NCI-H146 (cell line): Measurements from ENCODE around the gene FNBP1L.
"Not testable (repeated sequence)": the region's sequence is repeated elsewhere in the genome, so short reads cannot be mapped to it uniquely, and the experiment has no call there.

Experiments
- DNase-seq: peaks from one replicate; lab custom pipeline; 2025; lab: John Stamatoyannopoulos, UW

FNBP1L gene

GRCh38 chr1:93573940-93574469 lies 126.1 kb downstream of the FNBP1L start:
- DNase-seq, result no peak

DNA sequence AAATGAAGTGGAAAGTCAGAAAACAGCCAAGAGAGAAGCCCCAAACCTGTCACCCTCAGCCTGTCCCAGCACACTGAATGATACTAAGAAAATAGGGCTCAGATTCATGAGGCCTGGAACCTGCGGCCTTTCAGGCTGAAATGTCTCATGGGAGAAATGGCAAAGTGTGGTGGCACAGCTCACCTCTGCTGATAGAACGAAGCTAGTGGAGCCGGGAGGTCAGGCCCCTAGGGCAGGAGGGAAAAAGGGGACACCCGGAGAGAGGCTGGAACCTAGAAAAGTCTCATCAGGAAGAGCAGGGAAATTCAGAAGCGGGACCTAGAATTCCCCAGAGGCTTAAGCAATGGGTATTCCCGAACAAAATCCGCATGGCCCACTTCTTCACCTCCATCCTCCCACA lies 126.6 kb downstream of the FNBP1L start:
- no peak for DNase-seq

- DNase-seq, result no peak
Observed at GRCh38 chr1:93574991-93575390, 127.1 kb downstream of the FNBP1L start.

- peak; percentile 64 for DNase-seq
Observed at GRCh38 chr1:93575621-93576284, 127.8 kb downstream of the FNBP1L start.

DNA sequence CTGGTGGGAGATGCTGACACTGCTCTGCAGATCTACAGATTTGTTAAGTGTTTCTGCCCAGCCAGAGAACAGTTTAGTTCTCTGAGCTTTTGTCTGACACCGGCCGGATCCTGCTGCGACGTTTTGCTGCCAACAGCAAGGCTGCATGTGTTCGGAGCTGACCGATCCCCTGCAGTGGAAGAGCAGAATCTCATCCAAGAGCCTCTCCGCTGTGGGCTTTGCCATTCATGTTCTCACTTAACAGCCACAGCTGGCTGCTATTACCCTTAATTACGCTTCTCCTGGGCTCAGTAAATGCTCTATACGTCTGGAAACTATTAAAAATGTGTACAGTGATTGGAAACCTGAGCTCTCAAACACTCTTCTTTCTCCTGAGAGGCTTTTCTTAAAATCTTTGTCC lies 128.4 kb downstream of the FNBP1L start:
- DNase-seq, result peak; percentile 90

GRCh38 chr1:93576746-93577145 lies 128.8 kb downstream of the FNBP1L start:
- no peak for DNase-seq

DNA sequence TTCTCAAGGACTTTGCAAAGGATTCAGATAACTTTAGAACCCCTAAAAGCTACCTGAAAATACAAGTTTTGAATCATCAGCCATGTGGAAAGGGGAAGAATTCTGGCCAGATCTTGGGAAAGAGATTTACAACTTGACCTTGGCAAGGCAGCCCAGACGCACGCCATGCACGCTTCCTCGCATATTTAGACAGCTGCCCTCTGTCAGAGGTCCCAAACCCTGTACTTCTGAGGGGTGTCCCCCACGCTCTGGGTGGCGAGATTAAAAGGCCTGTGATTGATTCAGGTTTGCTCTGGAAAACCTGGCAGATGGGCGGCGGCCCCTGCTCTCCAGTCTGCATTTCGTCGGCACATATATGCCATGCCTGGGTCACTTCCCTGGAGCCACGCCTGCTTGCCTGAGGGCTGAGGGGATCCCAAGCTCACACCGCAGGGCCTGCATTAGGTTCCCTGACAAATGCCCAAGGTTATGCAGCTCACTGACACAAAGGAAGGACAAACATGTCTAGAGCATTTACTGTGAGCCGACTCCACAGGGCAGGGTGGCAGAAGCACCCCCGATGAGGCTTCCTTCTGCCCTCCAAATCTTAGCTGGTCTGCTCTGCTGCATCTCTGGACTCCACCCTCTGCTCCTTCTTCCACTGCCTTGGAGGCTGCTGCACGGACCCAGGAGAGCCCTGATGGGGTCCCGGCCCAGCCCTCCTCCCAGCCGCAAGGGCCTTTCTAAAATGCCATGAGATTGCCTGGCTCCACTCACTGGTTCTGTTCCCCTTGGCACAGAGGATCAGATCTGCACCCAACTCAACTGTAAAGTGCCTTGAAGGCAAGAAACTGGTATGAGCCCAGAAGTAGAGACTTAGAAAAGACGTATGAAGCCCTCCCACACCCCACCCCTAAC lies 129.9 kb downstream of the FNBP1L start:
- no peak for DNase-seq

GRCh38 chr1:93578433-93578830 lies 130.5 kb downstream of the FNBP1L start:
- no peak for DNase-seq

- DNase-seq, result no peak
Observed at GRCh38 chr1:93578911-93579825, 131.2 kb downstream of the FNBP1L start.

- DNase-seq, result no peak
Observed at GRCh38 chr1:93579891-93580290, 132.0 kb downstream of the FNBP1L start.

DNA sequence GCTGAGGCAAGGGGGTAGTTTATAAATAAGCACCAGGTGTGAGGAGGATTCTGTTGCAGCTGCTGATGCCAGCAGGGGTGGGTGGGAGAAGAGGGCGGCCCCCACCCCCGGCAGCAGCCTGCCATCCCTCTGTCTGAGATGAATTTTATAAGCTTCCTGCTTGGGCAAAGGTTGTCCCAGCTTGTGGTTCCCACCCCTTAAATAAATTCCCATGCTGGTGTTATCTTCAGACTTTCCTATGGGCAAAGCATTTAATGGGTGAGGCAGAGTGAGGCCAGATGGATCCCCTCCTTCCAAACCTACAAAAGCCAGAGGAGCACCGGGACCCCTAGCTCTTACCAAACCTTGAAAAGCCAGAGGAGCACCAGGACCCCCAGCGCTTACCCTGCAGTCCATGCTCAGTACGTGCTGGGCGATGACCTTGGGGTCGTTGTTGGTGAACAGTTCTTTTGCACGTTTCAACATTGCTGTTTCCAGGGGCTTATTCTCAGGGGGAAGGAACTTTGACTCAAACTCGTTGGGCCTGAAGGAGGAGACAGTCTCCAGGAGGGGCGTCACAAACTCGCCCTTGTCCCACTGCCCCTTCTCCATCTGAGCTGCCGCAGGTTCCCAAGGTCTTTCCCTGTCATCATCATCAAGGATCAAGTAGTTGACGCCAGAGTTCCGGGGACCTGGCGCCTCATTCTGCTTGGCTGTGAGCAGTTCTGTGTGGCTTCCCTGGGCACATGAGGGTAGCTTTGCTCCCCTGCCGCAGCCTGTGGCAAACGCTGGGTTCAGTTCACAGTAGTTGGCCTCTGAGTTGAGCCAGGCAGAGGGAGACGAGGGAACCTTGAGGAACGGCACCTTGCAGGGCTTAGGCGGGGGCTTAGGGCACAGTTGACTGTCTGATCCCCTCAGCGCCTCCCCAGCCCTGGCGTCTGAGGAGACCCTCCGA lies 134.3 kb downstream of the FNBP1L start:
- DNase-seq, result peak; percentile 65

- no peak for DNase-seq
Observed at GRCh38 chr1:93584261-93585003, 136.5 kb downstream of the FNBP1L start.

DNA sequence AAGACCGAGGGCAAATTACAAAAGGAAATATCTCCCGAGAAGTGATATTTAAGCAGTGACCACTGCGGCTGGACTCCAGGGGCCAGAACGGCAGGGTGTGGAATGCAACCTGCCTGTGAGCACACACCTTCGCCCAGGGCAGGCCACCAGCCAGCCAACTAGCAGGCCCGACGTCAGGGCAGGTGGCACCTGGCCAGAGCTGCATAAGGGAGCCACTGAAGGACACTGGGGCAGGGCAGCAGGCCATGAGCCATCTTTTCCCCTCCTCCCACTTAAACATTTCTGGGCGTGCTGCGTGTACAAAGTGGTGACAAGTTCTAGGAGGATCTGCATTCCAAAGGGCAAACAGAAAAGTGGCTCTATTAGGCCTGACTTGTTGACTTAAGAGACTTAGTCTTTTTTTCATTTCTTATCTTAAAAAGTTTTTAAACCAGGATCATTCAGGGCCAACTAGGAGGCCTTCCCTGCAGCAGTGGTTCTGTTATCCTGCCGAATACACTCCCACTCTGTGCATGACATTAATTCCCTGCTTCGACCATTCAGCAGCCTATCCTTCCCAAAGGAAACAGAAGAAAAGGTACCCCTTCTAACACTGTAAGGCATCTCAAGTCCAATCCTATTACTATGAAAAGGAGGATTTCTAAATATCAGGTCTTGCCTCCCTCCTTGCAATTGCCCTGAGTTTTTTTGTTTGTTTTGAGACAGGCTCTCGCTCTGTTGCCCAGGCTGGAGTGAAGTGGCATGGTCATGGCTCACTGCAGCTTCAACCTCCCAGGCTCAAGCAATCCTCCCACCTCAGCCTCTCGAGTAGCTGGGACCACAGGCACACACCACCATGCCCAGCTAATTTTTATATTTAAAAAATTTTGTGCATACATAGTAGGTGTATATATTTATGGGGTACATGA lies 137.4 kb downstream of the FNBP1L start:
- DNase-seq, result no peak

DNA sequence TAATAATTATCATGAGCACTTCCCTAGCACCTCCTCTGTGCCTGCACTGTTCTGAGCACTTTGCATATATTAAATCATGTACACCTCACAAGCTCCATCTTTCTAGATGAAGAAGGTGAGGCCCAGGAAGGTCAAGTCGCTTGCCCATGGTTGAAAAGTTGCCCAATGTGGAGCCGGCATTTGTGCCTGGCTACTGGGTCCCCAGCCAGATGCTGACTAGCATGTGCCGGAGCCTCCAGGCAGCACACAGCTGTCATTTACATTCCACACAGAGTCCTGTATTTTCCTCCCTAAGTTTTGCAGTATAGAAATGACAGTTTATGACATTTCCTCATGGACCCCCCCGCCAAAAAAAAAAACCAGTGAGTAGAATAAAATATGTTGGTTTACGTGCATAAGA lies 139.4 kb downstream of the FNBP1L start:
- no peak for DNase-seq

- no peak for DNase-seq
Observed at GRCh38 chr1:93588206-93588605, 140.3 kb downstream of the FNBP1L start.

GRCh38 chr1:93588955-93589354 lies 141.0 kb downstream of the FNBP1L start:
- no peak for DNase-seq

GRCh38 chr1:93591291-93591675 lies 143.4 kb downstream of the FNBP1L start:
- DNase-seq, result not testable (repeated sequence)

DNA sequence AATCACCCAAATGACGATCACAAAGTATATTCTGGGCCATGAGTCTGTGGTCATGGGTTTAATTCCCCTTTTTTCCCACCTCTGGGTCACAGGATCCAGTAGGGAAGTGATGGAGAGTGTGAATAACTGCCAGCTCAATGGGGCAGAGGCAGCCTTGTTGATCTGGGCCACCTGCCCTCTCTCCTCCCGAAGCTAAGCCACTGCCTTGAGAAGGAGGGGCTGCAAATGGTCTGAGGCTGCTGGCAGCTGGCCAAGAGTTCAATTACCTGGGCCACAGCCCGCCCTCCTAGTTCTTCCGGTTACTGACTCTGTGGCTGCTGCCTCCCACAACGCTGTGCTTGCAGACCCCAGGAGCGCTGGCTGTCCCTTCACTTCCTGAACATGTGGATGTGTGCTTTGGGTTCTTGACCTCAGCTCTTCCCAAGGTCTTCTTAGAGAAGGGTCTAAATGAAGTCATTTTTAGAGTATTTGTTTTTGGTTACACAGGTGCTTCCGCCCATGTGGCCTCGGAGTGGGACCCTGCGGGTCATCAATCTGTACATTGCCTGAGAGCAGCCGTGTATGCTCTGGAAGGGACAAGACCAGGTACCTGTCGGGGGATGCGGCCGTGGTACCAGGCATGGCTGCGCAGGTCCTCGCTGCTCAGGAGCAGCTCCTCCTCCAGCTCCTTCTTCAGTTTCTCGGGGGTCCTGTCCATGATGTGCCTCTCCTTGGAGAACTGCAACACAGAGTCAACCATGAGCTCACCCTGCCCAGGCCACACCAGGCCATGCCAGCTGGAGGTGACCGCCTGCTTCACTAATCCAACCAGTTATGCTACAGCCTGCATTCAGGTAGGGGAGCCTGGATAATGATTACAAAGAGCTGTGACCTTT lies 144.0 kb downstream of the FNBP1L start:
- peak; percentile 98 for DNase-seq
